H1 (cell line): ENCODE measurements around the gene EEF2K.

Experiments used
- CTCF ChIP-seq, 3 experiments: IDR thresholded peaks; 1 replicate in 2 of 3; 2 replicates in 1 of 3; pipeline versions ENCODE4 v1.5.1 to v1.6.1; 2011; ENCODE audit warnings: low read length in 3 of 3, mild to moderate bottlenecking in 3 of 3, inconsistent platforms in 2 of 3, low read depth in 1 of 3, moderate library complexity in 1 of 3; ENCODE audit not compliant: insufficient read depth in 1 of 3; ENCODE audit errors: control extremely low read depth in 1 of 3
- EZH2 ChIP-seq: fragments of 200-600 bp; sonication (generic); IDR thresholded peaks from 2 replicates; pipeline ENCODE4 v1.7.1; 2012; ENCODE audit warnings: low read depth, mild to moderate bottlenecking, moderate library complexity, low read length, inconsistent platforms; ENCODE audit not compliant: severe bottlenecking
- GTF2F1 ChIP-seq: IDR thresholded peaks from 2 replicates; pipeline ENCODE4 v1.6.1; 2012; ENCODE audit warnings: low read depth, low read length, improper control_type of control experiment, borderline replicate concordance
- POLR2A ChIP-seq, 2 experiments: IDR thresholded peaks; 1 replicate in 1 of 2; 2 replicates in 1 of 2; pipeline ENCODE4 v1.6.1; 2011; ENCODE audit warnings: low read depth in 2 of 2, low read length in 2 of 2, mild to moderate bottlenecking in 2 of 2; ENCODE audit errors: control extremely low read depth in 1 of 2
- TBP ChIP-seq: IDR thresholded peaks from 2 replicates; pipeline ENCODE4 v1.6.1; 2011; ENCODE audit warnings: low read depth, low read length, improper control_type of control experiment

GRCh38 chr16:22337849-22338635, 132.0 kb downstream of the EEF2K start:
- no peak for TF ChIP-seq TBP
- TF ChIP-seq GTF2F1: no peak
- TF ChIP-seq CTCF (IDR thresholded peaks at IDR 0.05; ENCODE audit: control extremely low read depth in 1 of 3, insufficient read depth in 1 of 3, low read depth in 1 of 3, low read length in 3 of 3): no peak
- TF ChIP-seq EZH2: no peak
- no peak for TF ChIP-seq POLR2A (IDR thresholded peaks at IDR 0.05; ENCODE audit: control extremely low read depth in 1 of 2, low read depth in 2 of 2, low read length in 2 of 2)
